Measurements from ENCODE around the gene TOR1AIP2. TPM values are rescaled to one million over a fixed set of nuclear protein-coding genes. Genes with fewer than 3 reads are reported as not detected.
"Not testable (repeated sequence)": the region's sequence is repeated elsewhere in the genome, so short reads cannot be mapped to it uniquely, and the experiment has no call there.

The TOR1AIP2 gene
- total RNA-seq, 1 donor from 2014 or later: 57.4 TPM

DNA sequence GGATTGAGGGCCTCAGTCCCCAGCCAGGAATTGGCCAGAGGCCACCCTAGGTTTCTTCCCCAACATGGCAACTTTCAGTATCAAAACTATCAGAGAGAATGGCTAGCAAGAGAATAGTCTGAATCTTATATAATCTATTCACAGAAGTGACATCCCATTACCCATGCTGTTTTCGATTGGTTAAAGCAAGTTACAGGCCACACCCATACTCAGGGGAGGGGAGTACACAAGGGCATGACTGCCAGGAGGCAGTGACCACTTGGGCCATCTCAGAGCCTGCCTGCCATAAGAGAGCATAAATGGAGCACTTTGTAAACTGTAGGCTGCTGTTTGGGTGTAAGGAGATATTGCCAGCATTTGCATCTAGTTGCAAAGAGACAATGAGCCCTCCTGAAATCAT, 69.1 kb downstream of the TOR1AIP2 start:
- no peak for DNase-seq (ENCODE audit: low read depth)
- TF ChIP-seq, protein P1, sequence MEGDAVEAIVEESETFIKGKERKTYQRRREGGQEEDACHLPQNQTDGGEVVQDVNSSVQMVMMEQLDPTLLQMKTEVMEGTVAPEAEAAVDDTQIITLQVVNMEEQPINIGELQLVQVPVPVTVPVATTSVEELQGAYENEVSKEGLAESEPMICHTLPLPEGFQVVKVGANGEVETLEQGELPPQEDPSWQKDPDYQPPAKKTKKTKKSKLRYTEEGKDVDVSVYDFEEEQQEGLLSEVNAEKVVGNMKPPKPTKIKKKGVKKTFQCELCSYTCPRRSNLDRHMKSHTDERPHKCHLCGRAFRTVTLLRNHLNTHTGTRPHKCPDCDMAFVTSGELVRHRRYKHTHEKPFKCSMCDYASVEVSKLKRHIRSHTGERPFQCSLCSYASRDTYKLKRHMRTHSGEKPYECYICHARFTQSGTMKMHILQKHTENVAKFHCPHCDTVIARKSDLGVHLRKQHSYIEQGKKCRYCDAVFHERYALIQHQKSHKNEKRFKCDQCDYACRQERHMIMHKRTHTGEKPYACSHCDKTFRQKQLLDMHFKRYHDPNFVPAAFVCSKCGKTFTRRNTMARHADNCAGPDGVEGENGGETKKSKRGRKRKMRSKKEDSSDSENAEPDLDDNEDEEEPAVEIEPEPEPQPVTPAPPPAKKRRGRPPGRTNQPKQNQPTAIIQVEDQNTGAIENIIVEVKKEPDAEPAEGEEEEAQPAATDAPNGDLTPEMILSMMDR (conservative IDR thresholded peaks at IDR 0.05; ENCODE audit: low read depth, low read length): no peak
- no peak overlapping the region for H3K4me3 ChIP-seq (ENCODE audit: low read depth, low read length)

DNA sequence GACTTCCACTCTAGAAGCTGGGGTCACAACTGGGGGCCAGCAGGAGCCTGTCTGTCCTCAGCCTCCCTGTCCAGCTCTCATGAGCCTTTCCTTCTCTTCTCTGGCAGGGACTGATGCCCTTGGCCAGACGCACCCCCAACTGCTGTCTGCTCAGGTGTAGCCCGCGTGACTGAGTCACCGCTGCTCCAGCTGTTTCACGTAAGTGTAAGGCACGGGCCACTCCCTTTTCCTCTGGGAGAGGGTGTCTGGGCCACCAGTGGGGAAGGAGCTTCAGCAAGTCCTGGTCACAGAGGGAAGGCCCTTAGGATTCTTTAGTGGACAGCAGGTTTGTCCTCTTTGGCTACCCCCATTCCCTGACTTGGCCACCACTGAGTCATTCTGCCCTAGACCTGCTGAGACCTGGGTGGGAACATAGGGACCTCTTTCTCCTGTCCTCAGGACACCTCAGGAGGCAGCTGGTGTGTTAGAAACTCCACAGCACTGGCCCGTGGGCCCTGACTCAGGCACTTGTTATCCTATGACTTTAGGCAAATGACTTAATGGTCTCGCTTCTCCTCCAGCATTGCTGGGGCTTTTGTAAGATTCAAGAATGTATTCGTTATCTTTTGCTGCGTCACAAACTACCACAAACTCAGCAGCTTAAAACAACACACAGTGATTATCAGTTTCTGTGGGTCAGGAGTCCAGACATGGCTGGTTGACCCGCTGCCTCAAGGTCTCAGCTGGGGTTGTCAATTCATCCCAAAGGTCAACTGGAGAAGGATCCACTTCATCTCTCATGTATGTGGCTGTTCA, 69.7 kb downstream of the TOR1AIP2 start:
- no peak for DNase-seq (ENCODE audit: low read depth)
- TF ChIP-seq, protein P1 (conservative IDR thresholded peaks at IDR 0.05; ENCODE audit: low read depth, low read length): no peak
- H3K4me3 ChIP-seq (ENCODE audit: low read depth, low read length): no peak overlapping the region

DNA sequence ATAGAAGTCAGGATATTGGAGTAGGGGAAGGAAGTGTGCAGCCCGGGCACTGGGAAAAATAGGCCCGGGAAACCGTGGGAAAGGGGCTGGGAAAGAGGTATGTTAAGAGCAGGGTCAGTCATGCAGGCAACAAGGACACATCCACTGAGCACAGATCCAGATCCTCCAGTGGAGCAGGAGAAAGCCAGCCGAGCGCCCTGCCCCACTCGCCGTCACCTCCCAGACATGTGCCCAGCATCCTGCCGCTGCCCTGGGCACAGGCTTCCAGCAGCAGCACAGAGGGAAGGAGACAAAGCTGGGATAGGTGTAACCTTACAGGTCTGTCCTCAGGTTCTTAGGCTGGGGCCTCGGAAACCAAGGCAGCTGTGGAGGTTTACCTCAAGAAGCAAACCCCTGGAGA, 70.3 kb downstream of the TOR1AIP2 start:
- H3K4me3 ChIP-seq (ENCODE audit: low read depth, low read length): no peak overlapping the region
- DNase-seq (ENCODE audit: low read depth): no peak
- TF ChIP-seq, protein P1 (conservative IDR thresholded peaks at IDR 0.05; ENCODE audit: low read depth, low read length): no peak

DNA sequence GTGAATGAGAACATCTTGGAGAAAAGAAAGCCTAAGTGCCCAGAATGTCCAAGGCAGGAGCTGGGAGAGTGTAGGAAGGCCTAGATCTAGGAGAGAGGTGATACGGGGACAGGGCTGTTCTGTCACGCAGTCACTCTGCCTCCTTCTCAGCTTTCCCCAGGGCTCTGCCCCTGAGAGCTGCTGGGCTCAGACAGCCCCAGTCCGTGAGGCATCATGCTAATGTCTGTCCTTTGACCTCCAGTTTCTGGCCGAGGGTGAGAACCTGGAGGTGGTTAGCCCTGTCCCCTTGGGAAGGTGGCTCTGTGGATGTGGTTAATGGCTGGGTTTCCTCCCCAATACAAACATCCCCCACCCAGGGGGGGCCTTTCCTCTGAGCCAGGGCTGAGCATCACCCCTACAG, 71.3 kb downstream of the TOR1AIP2 start:
- H3K4me3 ChIP-seq (ENCODE audit: low read depth, low read length): no peak overlapping the region
- DNase-seq (ENCODE audit: low read depth): no peak
- TF ChIP-seq, protein P1 (conservative IDR thresholded peaks at IDR 0.05; ENCODE audit: low read depth, low read length): no peak

DNA sequence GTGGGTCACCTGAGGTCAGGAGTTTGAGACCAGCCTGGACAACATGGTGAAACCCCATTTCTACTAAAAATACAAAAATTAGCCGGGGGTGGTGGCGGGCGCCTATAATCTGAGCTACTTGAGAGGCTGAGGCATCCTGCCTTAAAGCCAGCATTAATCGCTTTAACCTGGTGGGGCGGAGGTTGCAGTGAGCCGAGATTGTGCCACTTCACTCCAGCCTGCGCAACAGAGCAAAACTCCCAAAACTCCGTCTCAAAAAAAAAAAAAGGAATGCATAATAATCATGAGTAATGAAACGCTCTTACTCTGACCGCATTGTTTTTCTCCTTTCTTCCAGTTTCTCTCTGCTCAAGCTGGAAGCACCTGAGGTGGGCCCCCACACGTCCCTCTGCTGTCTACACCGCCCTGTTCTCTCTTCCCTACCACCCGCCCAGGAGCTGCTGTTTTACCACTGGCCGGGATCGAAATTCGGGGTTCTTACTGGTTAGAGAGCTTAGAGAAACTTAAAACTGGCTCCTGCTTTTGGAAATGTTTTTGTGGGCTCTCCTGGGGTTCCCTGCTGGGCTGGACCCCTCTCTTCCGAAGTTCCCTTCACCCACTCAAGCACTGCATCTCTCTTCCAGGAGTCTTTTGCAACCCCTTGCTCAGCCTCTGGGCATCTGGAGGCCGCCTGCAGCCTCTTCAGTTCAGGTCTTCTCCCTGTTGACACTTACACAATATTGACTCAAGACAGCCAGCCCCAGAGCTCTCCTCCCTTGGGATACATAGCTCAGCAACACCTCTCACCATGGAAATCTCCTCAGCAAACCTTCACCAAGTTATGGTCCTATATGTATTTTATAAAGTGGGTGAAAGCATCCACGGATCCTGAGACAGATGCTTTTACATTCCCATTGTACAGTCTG, 72.1 kb downstream of the TOR1AIP2 start:
- H3K4me3 ChIP-seq (ENCODE audit: low read depth, low read length): no peak overlapping the region
- DNase-seq (ENCODE audit: low read depth): no peak
- TF ChIP-seq, protein P1 (conservative IDR thresholded peaks at IDR 0.05; ENCODE audit: low read depth, low read length): no peak

DNA sequence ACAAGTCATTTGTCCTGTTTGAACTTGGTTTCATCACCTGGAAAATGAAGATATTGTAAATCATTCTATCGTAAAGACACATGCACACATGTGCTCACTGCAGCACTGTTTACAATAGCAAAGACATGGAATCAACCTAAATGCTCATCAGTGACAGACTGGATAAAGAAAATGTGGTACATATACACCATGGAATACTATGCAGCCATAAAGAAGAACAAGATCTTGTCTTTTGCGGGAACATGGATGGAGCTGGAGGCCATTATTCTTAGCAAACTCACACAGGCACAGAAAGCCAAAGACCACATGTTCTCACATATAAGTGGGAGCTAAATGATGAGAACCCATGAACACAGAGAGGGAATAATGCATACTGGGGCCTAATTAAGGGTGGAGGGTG, 73.2 kb downstream of the TOR1AIP2 start:
- not testable (repeated sequence) for DNase-seq (ENCODE audit: low read depth); H3K4me3 ChIP-seq (ENCODE audit: low read depth, low read length)

DNA sequence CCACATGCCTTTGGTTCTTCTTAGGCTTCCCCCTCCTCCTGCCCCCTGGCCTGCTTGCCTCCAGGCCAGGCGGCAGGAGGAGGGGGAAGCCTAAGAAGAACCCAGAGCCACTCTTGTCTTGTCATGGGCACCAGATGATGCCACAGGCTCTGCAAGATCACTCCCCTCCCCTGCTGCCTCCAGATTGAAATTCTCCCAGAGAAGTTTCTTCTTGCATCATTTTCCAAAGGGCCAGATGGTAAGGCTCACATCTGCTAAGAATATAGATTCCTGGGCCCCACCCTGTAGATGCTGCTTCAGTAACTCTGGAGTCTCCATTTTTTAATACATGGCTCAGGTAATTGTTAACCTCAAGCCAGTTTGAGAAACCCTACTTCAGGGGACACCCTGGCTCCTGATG, 73.7 kb downstream of the TOR1AIP2 start:
- TF ChIP-seq, protein P1 (conservative IDR thresholded peaks at IDR 0.05; ENCODE audit: low read depth, low read length): no peak
- no peak for DNase-seq (ENCODE audit: low read depth)
- H3K4me3 ChIP-seq (ENCODE audit: low read depth, low read length): no peak overlapping the region

Data from epithelial cell of proximal tubule (primary cell).